ENCODE measurements around the gene KHDC4.

The KHDC4 gene

DNA sequence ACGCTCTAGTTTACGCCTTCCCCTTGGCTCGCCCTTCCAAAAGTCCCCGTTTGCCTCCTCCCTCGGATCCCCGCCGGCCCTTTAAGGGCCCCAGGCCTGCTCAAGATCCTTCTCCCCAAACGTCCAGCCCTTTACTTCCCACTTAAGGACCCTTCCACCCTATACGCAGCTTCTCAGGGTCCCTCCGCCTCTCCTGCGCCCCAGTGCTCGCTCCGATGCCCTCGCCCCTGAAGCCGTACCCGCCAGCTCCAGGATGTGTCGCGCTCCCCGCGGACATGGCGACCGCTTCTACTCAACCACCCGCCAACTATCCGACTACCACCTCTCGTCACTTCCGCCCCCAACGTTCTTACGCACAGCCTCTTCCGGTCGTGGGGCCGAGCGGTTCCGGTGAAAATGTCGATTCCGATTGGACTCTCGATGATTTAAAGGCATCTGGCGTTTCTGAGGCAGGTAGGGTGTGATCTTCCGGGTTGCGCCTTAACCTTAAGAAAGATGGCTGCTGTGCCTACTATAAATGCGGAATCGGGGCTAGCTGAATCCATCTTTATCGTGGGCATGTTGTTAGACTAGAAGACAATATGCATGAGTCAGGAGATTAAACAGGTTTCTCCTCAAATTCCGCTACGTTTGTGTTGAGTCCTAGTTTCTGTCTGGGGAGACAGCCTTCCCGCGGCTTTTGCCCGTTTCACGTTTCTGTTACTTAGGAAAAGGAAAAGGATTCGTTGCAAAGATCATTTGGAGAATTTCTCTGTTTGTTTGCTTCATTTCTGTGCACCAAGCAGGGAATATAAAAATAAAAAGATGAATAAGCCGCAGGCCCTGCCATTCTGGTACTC lies at the start of gene KHDC4:
Gene KHDC4, minus strand, starts transcription at position 317 of the 839 bp plus-strand sequence. Its CDS starts 40 bp downstream, at position 277.
- DNase-seq = peak; percentile 97

DNA sequence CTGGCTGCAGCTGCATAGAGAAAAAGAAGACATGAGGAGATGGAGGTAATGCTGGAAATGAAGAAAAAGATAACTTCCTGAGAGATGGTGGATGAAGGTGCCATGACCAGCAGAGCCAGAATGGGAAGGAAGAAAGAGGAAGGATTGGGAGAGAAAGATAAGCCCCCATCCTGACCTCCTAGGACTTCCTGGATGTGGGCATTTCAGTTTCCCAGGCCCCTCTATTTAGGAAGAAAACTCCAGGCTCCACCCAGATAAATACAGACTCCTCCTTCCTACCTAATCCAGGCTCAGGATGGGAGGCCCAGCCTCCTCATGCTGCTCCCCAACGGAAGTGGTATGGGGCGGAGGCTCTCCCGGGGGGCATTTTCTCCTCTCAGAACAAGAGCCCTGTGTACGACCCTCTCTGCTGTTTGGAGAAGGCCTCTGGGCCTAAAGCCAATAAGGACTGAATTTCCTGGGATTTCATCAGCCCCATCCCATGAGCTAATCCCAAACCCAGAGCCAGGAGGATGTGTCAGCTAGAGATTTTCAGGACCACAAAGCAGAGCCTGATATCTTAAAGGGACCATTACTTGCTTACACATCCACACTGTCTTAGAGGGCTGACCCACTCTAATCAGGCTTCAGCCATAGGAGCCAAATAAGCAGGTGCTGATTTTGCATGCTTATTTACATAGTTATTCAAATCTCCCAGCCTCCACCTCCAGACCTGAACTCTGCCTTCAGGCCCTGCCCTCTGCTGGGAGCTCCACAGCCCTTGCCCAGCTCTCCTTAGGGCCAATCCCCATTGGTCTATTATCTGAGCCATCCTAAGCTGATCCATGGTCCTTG lies 49.2 kb upstream of the KHDC4 start:
- no peak for DNase-seq

DNA sequence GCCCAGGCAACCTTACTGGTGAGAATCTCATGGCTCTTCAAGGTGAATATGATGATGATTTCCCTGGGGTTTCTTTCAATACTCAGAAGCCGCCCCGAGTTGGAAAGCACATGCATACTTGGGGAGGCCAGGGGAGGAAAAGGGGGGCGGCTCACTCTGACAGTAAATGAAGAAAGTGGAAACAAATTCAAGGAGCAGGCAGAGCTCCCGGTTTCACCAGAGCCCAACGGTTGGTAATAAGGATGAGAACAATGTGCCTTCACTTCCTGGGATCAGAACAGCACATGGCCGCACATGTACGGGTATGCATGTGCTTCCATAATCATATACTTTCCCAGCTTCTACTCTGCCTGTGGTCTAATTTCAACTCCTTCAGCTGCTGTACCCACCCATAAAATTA lies 47.9 kb upstream of the KHDC4 start:
- DNase-seq = no peak

DNA sequence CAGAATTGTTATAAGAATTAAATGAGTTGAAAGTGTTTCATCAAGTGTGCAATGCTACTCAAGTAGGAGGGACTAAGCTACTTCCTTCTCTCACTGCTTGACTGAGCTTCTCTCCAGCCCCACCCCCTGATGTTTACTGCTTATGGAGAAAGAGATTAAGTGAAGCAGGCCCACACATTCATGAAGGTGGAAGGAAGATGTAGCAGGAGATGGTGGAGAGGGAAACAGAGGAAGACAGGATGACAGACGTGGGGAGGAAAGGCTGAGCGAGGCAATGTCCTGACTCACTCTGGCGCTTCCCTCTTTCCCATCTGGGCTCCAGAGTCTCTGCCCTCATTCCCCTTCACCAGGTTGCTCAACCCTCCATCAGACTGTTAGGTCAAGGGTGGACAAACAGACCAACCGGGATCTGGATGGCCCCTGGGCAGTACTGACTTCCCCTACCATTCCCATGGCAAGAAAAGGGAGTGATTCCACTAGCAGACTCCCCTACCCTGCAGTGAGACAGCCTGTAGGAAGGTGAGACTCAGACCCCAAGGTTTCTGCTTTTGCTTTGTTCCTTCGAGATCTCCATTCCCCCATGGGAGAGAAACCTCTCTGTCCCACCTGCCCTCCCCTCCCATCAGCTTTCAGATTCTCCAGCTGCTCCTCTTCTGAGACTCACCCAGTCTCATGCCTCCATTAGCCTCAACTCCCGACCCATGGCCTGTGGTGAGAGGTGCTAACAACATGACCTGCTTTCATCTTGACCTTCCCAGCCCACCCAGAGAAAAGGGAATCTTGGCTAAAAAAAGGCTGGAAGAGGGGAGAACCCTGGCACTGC lies 47.3 kb upstream of the KHDC4 start:
- DNase-seq = peak; percentile 59

DNA sequence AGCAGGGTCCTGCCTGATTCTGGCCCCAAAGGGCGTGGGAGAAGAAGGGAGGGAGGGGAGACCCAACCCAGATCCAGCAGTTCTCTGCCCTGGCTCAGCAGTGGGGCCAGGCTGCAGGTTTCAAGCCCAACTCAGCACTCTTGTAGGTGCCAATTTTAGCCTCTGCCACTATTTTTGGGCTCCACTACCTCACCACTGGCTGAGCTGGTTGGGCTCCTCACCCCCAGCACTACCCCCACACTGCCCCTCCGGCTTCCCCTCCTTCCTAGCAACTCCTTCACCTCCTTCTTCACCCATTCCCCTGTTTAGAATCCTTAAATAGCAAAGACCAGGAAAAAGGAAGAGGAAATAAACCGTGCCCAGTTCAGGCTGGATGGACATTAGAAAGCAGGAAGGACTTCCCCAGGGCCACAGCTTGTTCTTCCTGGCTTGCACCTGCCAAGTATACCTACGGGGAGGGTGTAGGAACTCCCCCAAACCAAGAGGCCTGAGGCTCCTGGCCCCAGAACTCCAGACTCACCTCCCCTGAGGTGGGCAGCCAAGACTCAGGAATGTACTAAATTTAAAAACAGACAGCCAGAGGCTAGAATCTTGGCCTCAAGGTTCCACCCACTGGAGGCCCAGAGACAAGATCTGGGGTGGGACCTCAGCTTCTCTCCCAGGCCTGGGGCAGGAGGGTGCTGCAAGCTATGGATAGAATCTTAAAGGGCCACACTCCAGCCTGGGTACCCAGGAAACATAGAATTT lies 45.6 kb upstream of the KHDC4 start:
- DNase-seq = no peak

DNA sequence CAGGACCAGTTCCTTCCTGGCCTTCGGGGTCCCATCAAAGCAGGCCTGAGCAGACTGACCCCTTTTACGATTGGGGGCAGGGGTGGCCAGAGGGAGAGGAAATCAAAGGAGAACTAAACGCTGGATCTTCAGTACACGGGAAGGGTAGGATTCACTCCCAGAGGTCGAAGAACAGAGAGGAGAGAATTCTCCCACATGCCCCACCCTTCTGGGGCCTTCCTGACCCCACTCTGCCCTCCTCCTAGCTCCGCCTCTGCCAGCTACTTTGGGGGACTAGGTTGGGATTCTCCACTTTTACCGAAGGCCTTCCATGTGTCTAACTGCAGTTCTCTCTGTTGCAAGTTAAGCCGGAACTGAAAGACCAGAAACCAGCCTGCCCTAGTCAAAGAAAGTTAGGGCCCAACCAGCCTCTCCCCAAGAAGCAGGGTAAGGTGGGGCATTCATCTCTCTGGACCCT lies 44.8 kb upstream of the KHDC4 start:
- peak; percentile 33 for DNase-seq

DNA sequence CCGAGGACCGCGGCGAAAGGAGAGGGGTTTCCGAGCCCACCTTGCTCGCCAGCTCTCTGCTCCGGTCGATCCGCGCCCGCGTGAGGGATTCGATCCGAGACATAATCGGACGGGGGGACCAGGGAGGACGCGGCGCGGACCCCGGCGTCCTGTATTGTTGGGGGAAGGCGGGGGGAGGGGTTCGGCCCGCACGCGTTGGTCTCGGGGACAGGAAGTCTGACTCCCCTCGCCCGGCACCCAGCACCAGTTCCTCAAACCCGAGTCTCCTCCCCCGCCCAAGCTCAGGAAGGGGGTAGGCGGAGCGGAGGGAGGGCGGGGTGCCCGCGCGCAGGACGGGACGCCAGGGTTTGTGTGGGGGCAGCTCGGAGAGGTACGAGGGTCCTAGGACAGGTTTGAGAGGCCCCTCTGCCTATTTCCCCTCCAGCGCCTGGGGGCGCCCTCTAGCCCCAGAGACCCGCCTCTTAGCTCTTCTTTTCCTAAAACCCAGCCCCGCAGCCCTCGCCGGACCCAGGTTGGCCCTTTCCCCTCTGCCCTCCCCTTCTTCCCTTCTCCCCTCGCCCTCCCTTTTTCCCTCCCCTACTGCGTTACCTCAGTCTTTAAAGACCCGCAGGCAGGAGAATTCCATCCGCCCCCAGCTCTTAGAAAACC lies 44.2 kb upstream of the KHDC4 start, which contains the start of gene ARHGEF2:
Gene ARHGEF2, minus strand, starts transcription at position 223 of the 648 bp plus-strand sequence. Its CDS starts 120 bp downstream, at position 103.
- peak; percentile 78 for DNase-seq

DNA sequence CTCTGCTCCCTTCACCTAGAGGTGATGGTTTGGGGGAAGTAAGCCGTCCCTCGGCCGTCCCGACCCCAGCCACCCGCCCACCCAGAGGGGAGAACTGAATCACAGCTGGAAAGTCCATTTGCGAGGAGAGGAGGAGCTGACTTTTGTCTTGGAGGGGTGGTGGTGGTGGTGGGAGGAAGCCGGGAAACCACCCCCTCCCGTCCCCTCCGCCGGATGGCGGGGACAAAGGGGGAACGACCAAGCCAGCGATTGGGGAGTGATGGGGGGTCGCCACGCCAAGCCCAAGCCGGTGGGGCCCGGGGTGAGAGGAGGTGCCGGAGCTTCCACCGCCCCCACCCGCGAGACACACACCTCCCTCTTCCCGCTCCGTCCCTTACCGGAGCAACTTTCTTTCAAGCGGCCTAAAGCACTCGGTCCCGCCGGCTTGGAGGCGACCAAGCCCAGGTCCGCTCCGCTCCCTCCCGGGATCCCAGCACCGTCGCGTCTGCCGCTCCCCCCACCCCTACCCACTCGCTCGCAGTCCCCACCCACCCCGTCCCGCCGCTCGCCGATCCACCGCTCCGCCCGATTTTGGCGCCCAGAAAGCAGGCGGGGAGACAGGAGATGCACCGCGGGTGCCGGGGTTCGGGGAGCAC lies 43.6 kb upstream of the KHDC4 start:
- peak; percentile 45 for DNase-seq

DNA sequence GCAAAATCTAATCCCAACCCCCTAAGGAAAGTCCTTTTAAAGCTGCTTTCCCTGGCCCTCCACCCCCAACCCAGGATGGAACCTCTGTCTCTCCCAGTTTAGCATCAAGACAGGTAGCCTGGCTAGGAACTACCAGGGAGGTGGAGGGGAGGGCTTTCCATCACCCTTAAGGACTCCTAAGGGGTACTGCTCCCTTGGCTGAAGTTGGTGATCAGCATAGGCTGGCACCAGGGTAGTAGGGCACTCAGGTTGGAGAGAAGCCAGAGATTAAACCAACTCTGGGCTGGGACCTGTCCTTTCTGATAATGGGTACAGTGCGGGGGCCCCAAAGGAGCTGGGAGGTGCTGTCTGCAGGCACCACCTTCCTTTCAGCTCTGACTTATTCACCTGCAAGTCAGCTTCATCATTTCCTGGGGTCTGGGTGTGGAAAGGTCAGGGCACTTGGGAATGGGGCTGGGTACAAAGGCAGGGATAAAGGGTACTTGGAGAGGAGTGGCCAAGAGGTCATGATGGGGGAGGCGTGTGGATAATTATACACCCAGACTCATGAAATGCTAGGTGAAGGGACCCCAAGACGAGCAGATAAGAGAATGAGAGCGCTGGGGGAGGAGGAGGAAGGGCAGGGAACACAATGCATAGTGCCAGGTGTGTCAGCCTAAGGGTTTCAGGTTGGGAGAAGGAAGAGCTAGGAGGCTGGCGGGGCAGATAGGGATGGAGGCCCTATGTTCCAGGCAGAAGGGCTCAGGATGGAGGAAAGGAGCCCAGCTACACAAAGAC lies 42.9 kb upstream of the KHDC4 start:
- no peak for DNase-seq

DNA sequence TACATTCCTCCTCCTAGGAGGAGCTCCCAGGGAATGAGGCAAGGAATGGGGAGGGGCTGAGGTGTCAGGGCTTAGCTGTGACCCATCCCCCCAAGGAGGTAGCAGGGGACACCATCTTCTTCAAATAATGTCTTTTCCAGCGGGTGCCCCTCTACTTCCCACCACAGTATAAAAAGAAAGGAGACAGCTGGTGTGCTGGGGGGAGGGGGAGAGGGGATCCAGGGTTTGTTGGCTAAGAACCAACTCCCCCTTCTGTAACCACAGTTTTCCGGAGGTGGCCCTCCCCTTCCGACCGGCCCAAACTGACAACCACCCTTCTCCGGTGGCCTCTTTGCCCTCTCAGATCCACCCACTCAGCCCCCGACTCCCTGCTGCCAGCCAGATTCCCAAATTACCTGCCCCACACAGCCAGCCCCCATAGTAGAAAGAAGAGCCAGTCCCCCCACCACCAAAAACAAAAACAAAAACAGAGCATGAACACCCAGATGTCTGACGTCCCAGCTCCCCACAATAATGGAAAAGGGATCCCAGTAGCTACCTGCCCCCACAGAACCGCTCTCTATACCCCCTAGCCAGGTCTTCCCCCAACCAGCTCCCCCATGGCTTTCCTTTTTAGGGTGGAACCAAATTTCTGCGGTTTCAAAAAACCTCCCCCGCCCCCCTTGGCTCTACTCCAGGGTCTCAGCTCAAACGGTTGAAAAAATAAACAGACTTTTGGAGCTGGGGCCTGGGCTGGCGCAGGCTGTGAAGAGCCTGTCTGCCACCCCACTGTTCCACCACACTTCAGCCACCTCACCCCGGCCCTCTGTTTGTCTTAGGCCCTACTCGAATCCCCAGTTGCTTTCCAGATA lies 42.1 kb upstream of the KHDC4 start:
- peak; percentile 75 for DNase-seq

DNA sequence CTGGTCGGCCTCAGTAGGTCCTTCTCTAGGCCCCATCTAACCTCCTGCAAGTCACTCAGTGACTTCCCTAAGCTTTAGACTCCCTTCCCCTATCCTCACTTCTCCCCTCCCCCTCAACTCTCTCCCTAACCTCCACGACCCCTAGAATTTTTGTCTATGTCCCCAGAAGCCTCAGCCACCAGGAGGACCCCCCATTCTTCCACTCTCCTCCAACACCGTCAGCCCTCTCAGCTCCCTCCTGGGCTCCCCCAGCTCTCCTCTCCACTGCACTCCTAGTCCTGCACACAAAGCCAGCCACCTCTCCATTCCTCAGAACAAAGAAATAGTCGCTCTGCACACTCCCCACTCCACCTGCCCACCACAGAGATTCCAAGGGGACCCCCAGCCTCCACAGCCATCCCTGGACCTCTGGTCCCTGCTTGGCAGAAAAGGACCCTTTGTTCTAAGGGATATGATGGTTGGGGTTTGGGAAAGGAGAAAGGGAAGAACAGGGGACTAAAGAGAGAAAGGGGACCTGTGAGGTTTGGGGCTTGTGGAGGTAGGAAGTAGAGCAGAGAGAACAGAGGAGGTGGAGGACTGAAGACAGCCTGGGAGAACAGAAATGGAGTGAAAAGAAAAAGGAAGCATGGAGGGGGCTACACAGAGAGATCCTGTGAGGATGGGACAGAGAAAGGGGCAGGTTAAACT lies 41.3 kb upstream of the KHDC4 start:
- no peak for DNase-seq

DNA sequence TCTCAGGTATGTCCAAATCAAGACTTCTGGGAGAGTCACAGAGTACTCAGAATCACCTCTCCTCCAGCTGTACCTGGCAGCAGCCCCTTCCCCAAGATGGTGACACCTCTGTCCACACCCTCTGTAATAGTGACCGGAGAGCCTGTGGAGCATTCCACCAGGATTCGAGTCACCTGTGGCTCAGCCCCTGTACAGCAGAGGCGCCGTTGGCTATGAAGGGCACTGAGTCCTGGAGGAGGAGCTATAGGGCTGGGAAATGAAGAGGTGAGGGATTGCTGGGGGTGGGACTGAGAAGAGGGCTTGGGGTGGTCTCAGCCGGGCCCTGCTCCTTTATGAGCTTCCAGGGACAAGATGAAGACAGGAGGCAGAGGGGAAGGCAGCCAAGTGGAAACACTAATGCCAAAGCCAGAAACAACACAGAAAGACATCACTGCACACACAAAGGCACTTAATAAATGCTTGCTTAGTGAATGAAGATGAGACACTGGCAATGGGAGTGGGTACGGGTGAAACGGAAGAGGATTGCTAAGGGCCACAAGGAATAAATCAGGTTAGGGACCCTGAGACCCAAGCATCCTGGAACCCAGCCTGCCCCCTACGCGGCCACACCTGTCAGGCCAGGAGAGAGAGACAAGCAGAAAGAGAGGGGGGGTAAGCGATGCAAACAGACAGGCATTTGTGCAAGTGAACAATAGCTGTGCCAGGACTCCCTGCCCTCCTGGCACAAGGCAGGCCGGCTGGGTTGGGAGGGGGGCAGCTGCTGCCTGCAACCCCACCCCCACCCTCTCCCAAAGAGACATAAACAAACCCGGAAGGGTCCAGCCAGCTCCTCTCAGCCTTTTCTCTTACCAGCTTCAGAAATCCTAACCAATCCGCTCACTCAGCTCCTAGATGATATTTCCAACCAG lies 40.2 kb upstream of the KHDC4 start:
- no peak for DNase-seq

DNA sequence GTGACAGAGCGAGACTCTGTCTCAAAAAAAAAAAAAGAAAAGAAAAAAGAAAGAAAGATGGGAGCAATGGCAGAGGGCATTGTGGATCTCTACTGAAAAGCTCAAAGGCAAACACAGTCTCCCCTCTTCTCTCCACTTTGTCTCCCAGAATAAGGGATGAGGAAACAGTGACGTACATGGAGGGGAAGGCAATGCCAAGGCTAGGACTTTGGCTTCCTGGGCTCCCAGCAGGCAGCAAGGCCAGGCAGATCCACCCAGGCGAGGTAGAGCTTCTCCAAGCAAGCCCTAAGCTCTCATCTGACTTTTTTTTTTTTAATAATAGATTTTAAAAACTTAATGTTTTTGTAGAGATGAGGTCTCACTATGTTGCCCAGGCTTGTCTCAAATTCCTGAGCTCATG lies 39.5 kb upstream of the KHDC4 start:
- DNase-seq = no peak

DNA sequence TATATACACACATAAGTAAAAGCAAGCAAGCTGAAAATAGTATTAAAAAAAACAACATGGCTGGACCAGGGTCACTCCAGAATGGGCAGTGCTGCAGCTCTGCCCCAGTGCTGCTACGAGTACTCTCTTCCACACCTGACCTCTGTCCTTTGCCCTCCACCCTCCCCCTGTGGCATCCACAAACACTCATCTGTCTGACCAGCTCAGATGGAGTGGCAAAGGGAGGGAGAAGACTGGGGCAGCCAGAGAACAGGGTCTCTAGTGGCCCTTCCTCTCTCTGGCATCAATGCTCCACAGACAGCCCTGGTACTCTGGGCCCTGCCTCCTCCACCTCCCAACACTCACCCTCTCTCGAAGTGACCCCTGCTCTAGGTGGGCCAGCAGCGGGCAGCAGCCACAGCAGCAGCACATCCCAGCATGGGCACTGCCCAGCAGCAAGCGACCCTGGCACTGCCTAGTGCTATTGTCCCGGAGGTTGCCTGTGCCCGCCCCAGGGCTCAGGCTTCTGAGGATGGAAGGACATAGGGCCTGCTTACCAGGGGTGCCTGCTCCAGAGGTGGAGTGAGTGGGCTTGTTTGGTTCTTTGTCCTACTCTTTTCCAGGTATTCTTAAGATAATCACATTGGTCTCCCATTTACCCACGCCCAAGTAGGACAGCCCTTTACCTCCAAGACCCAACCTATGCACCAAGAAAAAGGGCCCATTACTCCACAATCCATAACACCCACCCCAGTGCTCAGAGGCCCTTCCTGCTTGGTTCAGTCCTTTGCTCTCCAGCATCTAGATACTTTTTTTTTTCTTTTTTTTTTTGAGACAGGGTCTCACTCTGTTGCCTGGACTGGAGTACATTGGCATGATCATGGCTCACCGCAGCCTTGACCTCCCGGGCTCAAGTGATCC lies 37.9 kb upstream of the KHDC4 start:
- DNase-seq = no peak

DNA sequence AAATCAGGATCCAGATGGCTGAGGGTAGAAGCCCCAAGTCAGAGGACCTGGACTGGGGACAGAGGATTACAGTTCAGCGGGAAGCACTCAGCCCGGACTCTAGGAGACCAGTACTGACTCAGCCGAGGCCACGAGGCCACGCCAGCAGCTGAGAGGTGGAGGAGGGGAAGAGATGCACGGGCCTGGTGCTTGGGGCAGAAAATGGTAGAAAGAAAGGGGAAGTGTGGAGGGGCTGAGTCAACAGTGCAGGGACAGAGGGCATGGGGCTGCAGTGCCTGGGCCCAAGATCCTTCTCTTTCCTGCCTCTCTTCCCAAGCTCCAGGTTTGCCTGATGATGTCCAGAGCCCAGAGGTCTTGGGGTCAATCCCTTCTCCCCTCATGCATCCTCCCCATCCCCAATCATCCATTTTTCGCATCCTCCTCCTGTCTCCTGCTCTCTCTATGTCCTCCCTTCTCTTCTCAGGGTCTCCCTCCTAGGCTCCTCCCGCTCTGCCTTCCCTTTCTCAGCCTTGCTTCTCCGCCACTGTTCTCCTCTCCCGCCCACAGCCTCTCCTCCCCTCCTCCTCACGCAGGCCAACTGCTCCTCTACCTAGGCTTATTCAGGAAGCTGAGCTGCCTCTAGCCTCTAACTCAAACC lies 36.4 kb upstream of the KHDC4 start:
- no peak for DNase-seq

DNA sequence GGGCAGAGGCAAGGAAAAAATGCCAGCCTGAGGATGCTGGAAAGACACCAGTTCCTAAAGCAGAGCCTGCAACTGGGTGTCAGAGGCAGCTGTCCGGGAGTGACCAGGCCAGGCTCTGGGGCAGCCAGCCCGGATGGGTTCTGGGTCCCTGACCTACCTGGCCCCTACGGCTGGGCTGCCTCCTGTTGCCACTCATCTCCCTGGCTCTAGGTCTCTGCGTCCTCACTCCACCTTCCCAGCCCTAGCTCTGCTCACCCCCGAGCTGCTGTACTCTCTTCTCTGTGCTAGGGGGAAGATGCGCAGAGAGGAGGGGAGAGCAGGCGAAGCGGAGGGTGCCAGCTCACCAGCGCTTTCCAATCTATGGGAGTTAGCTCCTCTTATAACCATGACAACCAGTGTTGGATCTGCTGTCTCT lies 35.2 kb upstream of the KHDC4 start:
- DNase-seq = no peak
